Daoy (cell line): ENCODE results near the gene CEP170B. TPM values are rescaled to one million over a fixed set of nuclear protein-coding genes. Genes with fewer than 3 reads are reported as not detected.
"Not testable (repeated sequence)": the region's sequence is repeated elsewhere in the genome, so short reads cannot be mapped to it uniquely, and the experiment has no call there.

ENCODE experiments used
- DNase-seq: peaks from one replicate; pipeline ENCODE4 v3.0.0-alpha.2; 2015; ENCODE audit warnings: low read depth
- total RNA-seq: library from RNA; depleted of rRNA; stranded (reverse); fragments of >200 nt; shearing (Covaris generic); gene quantifications from 2 replicates; pipeline ENCODE4 v1.2.3, GENCODE V29; 2014

Gene CEP170B
- total RNA-seq, 1 experiment from 2014 or later, result 16.7 TPM

- DNase-seq, result no peak
These were observed 67.0 kb downstream of the CEP170B start for GRCh38 chr14:104931771-104932675.

GRCh38 chr14:104932676-104933631 lies 67.9 kb downstream of the CEP170B start:
- peak; percentile 93 for DNase-seq

- DNase-seq, result no peak
These were observed 69.0 kb downstream of the CEP170B start for GRCh38 chr14:104933746-104934733.

- DNase-seq, result no peak
These were observed 70.1 kb downstream of the CEP170B start for GRCh38 chr14:104935026-104935650.

- no peak for DNase-seq
These were observed 70.9 kb downstream of the CEP170B start for GRCh38 chr14:104935955-104936354.

GRCh38 chr14:104936361-104937155 lies 71.5 kb downstream of the CEP170B start:
- DNase-seq, result no peak

GRCh38 chr14:104937161-104937560 lies 72.1 kb downstream of the CEP170B start:
- no peak for DNase-seq

- DNase-seq, result no peak
These were observed 72.8 kb downstream of the CEP170B start for GRCh38 chr14:104937694-104938365.

- no peak for DNase-seq
These were observed 73.4 kb downstream of the CEP170B start for GRCh38 chr14:104938436-104938835.

GRCh38 chr14:104938960-104939359 lies 73.9 kb downstream of the CEP170B start:
- no peak for DNase-seq

- DNase-seq, result no peak
These were observed 74.8 kb downstream of the CEP170B start for GRCh38 chr14:104939666-104940410.

GRCh38 chr14:104940526-104941150 lies 75.6 kb downstream of the CEP170B start:
- DNase-seq, result no peak

- DNase-seq, result no peak
These were observed 76.7 kb downstream of the CEP170B start for GRCh38 chr14:104941508-104942365.

- DNase-seq, result no peak
These were observed 77.5 kb downstream of the CEP170B start for GRCh38 chr14:104942586-104942985.

GRCh38 chr14:104943216-104944015 lies 78.3 kb downstream of the CEP170B start:
- not testable (repeated sequence) for DNase-seq

- DNase-seq, result not testable (repeated sequence)
These were observed 78.9 kb downstream of the CEP170B start for GRCh38 chr14:104944016-104944308.
